ENCODE data around the gene IDUA. TPM values are rescaled to one million over a fixed set of nuclear protein-coding genes. Genes with fewer than 3 reads are reported as not detected.

The IDUA gene
- total RNA-seq, 3 donors from 2014 or later, result 29.7 to 45.7 (median 33.4) TPM

GRCh38 chr4:1017706-1018105 lies 30.9 kb downstream of the IDUA start:
- DNase-seq (no peak), ATAC-seq (no peak)
- peaks cover 13% of the 10 kb centered on the region for H3K4me1 ChIP-seq (ENCODE audit: low read depth)
- H3K9me3 ChIP-seq, result no peaks in the 10 kb centered on the region
- TF ChIP-seq CTCF (IDR thresholded peaks at IDR 0.05), result no peak
- intact Hi-C loops (cut with DNase I, micrococcal nuclease), result no loop called here
- H3K4me3 ChIP-seq, result no peak overlapping the region
- no peaks in the 10 kb centered on the region for H3K36me3 ChIP-seq (ENCODE audit: low read depth)

GRCh38 chr4:1018147-1019020 lies 31.5 kb downstream of the IDUA start:
- ATAC-seq (no peak), DNase-seq (no peak)
- Histone ChIP-seq H3K4me3 (no peak overlapping the region), H3K4me1 (ENCODE audit: low read depth) (peaks cover 14% of the 10 kb centered on the region), H3K36me3 (ENCODE audit: low read depth) (no peaks in the 10 kb centered on the region), H3K9me3 (no peaks in the 10 kb centered on the region)
- no peak for TF ChIP-seq CTCF (IDR thresholded peaks at IDR 0.05)
- intact Hi-C loops (cut with DNase I, micrococcal nuclease), result no loop called here

GRCh38 chr4:1019320-1019719 lies 32.5 kb downstream of the IDUA start:
- Histone ChIP-seq H3K36me3 (ENCODE audit: low read depth) (no peaks in the 10 kb centered on the region), H3K4me3 (no peak overlapping the region), H3K4me1 (ENCODE audit: low read depth) (peaks cover 14% of the 10 kb centered on the region), H3K9me3 (no peaks in the 10 kb centered on the region)
- no peak for TF ChIP-seq CTCF (IDR thresholded peaks at IDR 0.05)
- ATAC-seq (no peak), DNase-seq (no peak)
- intact Hi-C loops (cut with DNase I, micrococcal nuclease), result no loop called here

GRCh38 chr4:1019729-1020470 lies 33.1 kb downstream of the IDUA start:
- H3K9me3 ChIP-seq, result no peaks in the 10 kb centered on the region
- H3K36me3 ChIP-seq (ENCODE audit: low read depth), result no peaks in the 10 kb centered on the region
- intact Hi-C loops (cut with DNase I, micrococcal nuclease), result no loop called here
- DNase-seq, result no peak
- TF ChIP-seq CTCF (IDR thresholded peaks at IDR 0.05), result no peak
- H3K4me1 ChIP-seq (ENCODE audit: low read depth), result peaks cover 14% of the 10 kb centered on the region
- ATAC-seq, result no peak
- no peak overlapping the region for H3K4me3 ChIP-seq

- intact Hi-C loops (cut with DNase I, micrococcal nuclease), result no loop called here
- Histone ChIP-seq H3K4me3 (no peak overlapping the region), H3K36me3 (ENCODE audit: low read depth) (no peaks in the 10 kb centered on the region), H3K9me3 (no peaks in the 10 kb centered on the region), H3K4me1 (ENCODE audit: low read depth) (peaks cover 14% of the 10 kb centered on the region)
- DNase-seq, result no peak
- TF ChIP-seq CTCF (IDR thresholded peaks at IDR 0.05), result no peak
- ATAC-seq, result peak; percentile 6
Observed at GRCh38 chr4:1021386-1022050, 34.7 kb downstream of the IDUA start.
